HG03342 (cell line): Measurements from ENCODE around the gene EIF2B1.
"Not testable (repeated sequence)": the region's sequence is repeated elsewhere in the genome, so short reads cannot be mapped to it uniquely, and the experiment has no call there.

ENCODE experiments used
- ATAC-seq: cut with Tn5 transposase; IDR thresholded peaks from one replicate; pipeline ENCODE4 v1.9.1; 2021; ENCODE audit warnings: mild to moderate bottlenecking, moderate library complexity; ENCODE audit not compliant: unreplicated experiment

The EIF2B1 gene

DNA sequence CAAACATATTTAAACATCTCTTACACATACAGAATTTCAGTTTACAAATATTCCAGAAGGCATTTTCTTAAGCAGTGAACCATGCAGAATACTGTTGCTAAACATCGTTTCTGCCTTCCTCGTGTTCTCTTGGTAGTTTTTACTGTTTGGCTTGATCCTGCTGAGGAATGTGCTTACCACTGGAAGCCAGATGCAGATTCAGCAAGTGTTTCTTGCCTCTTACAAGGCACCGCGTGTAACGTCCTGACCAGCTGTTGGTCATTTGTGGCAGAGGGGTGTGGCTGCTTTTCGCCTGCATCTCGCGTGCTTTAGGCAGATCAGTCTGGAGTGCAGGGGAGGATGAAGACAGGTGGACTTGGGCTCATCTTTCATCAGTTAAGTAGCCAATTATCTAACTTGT, 12.4 kb downstream of the EIF2B1 start:
- no peak for ATAC-seq

DNA sequence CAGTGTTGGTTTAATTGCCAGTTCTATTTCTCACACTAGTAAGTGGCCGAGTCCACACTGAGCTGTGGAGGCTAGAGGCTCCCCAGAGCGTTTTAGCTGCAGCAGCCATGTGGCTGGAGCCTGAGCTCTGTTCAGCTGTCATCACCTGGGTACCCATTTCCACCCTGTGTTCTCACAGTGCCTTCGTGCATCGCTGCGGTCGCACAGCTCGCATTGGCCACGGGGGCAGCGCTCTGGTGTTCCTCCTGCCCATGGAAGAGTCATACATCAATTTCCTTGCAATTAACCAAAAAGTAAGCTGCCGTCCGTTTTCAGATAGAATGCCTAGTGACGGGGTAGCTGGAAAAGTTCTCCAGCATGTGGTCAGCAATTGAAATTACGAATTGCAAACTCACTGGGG, 15.9 kb downstream of the EIF2B1 start:
- no peak for ATAC-seq

DNA sequence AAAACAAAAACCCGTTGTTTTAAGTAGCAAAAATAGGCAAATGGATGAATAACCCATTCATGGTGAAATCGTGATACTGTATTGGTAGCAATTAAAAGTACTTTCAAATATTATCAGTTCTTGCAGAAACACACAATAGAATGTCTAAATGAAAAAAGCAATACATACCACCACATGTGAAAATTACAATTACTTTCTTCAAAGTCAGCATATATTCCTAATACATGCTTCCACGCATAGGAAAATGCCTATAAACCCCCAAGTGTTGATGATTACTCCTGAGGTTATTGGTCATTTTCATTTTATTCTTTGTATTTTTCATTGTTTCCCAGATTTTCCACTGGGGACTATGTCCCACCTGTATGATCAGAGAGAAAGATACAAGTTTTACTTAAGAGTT, 16.3 kb downstream of the EIF2B1 start:
- no peak for ATAC-seq

DNA sequence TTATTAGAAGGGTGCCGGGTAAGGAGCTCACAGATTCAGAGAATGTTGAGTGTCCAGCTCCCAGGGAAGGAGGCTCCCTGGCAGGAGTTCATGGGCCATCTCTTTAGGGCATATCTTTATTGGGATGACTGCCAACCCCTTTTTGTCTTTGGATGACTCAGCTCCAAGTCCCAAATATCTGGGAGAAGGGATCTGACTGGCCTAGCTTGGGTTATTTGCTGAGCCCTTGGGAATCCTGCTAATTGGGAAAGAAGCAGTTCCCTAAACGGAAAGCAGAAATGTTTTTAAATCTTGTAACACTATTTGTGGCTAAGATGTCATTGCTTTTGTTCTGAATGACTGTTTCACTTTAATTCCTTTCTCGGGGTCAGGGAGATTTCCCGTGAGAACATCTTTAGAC, 19.0 kb downstream of the EIF2B1 start:
- ATAC-seq, result no peak

DNA sequence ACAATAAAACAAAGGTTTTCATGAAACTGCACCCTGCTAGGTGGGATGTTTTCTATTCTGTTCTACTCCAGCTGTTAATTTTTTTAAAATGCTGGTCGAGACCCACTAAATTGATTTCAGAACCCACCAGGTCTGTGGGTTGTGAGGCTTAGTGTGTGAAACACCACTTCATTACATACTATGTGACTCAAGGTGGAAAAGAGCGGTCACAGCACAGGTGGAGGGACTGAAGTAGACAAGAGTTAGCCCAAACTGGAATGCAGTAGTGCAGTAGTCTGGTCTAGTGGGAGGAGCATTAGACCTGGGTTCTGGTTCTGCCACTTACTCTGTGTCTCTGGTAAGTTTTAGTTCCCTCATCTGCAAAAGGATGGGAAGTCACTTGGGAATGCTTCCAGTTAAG, 19.4 kb downstream of the EIF2B1 start:
- ATAC-seq, result no peak

DNA sequence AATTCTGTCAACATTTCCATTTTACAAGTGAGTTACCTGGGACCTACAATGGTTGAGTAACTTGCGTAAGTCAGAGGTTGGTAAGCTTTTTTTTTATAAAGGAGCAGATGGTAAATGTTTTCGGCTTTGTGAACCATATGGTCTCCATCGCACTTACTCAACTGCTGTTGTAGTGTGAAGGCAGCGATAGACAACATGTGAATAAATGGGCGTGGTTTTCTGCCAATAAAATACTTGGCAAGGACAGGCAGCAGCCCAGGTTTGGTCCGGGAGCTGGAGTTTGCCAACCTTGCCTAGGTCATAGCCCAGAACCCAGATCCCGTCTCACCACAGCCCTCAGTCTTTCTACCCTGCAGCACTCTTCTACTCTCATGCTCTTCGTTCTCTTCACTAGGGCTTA, 25.3 kb downstream of the EIF2B1 start:
- ATAC-seq, result no peak

DNA sequence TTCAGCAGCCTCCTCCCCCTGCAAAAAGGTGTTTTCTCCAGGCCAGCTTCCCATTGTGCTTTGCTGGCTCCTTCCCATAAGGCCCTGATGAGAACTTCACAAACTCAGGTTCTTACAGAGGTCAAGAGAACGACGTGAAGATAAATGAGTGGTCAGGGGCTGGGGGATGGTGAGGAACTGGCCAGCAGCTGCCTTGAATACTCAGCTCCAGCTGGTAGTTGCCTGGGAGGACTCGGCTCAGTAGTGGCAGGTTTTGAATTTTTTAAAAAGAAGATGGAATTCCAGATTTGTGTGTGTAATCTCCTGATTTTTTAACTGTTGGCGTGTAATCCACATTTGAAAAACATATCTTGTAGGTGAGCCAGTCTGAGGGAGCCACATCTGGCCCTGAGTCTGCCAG, 25.7 kb downstream of the EIF2B1 start:
- ATAC-seq, result no peak

DNA sequence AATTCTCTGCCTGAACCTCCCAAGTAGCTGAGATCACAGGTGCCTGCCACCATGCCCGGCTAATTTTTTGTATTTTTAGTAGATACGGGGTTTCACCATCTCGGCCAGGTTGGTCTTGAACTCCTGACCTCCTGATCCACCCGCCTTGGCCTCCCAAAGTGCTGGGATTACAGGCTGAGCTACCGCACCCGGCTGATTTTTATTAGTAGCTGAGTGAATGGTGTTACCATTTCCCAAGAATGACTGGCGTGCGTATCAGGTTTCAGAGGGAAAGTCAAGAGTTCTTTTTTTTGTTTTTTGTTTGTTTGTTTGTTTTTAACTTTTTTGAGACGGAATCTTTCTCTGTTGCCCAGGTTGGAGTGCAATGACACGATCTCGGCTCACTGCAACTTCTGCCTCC, 30.0 kb downstream of the EIF2B1 start:
- ATAC-seq, result not testable (repeated sequence)

DNA sequence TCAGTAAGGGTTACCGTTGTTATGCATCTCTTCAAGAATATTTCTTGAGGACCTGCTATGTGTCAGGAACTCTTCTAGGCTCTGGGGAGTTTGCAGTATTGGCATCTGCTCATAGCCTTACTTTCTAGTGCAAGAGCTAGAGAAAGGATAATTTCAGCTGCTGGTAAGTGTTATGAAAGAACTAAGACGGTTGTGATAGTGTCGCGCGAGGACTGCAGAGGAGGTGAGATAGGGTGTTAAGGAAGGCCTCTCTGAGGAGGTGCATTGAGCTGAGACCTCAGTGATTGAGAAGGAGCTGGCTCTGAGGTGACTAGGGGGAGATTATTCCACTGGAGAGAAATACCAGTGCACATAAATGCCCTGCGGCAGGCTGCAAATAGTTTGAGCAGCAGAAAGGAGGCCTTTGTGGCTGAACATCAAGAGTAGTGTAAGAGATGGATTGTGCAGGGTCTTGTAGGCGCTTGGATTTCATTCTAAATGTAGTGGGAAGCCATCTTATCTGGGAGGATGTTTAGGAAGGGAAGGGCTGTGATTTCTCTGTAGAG, 30.8 kb downstream of the EIF2B1 start:
- ATAC-seq, result peak; percentile 14

DNA sequence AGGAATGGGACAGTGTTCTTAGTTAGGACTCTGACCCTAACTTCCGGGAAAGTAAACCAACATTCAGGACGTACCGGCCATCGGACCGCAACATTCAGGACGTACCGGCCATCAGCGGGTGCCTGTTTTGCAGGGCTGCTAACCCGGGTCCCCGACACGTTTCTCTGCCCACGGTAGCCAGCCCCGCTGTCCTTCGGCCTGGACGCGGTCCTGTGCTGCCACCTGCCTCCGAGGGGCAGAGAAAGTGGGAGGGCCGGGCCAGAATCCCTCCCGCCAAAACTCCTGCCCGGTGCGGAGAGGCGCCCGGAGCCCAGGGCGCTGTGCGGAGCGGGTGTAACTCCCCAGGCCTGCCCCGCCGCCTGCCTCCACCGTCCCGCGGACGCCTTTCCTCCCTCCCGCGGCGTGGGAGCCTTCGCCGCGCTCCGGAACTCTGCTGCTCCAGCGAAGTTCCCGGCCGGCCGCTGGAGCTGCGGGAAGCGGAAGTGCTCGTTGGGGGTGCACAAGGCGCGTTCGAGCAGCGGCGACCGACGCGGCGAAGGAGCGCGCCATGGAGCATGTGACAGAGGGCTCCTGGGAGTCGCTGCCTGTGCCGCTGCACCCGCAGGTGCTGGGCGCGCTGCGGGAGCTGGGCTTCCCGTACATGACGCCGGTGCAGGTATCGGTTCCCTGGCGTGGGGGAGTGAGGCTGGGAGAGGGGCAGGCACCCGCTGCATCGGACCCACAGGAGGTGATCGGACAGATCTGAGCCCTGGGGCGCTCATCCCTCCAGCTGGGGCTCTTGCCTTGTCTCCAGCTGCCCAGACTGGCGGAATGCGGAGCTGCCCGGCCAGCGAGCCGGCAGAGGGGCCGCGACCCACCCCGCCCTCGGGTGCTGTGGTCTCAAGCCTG, 31.6 kb downstream of the EIF2B1 start, which contains the start of gene DDX55:
TSS of gene DDX55 (plus strand) at position 498 of the 888 bp plus-strand sequence. CDS start at position 548, 50 bp downstream.
- ATAC-seq, result peak; percentile 78

DNA sequence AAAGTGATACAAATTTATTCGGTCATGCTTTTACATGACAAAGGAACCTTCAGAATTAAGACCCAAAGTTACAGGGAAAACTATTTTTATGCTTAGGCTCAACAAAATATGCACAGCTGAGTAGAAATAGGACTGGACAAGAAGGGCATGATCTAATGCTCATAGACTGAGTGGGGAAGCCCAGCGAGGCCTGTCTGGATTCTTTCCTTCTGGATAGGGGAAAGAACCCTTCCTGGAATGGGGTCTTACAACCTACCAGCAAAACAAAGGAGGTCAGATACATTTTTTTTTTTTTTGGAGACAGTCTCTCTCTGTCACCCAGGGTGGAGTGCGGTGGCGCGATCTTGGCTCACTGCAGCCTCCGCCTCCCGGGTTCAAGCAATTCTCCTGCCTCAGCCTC, 33.8 kb downstream of the EIF2B1 start:
- no peak for ATAC-seq

DNA sequence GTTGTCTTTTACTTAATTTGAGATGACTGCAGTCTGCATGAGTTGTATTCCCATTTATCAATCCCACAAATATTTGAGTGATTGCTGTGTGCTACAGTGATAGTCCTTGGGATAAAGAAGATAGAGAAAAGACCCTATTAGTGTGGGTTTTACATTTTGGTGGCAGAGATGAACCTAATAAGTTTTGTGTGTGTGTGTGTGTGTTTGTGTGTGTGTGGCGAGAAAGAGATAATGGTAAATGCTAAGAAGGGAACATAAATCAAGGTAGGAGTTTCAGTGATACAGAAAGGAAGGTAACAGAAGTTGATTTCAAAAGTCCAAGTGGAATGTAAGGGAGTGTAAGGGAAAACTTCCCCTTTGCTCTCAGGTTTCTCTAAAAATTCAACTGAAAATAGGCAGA, 34.2 kb downstream of the EIF2B1 start:
- ATAC-seq, result no peak

DNA sequence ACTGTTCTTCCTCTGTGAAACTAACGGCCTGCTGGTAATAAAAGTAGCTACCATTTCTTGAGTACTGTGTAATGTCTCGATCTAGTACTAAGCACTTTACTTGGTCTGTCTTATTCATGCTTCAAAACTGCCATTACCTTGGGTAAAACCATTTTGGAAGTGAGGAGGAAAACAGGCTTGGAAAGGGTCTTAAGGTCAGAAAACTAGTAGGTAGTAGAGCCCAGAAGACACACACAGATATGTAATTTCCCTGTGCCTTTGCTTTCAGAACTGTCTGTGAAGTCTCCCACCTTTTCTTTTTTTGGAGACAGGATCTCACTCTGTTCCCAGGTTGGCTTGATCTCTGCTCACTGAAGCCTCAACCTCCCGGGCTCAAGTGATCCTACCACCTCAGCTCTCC, 35.0 kb downstream of the EIF2B1 start:
- ATAC-seq, result no peak

DNA sequence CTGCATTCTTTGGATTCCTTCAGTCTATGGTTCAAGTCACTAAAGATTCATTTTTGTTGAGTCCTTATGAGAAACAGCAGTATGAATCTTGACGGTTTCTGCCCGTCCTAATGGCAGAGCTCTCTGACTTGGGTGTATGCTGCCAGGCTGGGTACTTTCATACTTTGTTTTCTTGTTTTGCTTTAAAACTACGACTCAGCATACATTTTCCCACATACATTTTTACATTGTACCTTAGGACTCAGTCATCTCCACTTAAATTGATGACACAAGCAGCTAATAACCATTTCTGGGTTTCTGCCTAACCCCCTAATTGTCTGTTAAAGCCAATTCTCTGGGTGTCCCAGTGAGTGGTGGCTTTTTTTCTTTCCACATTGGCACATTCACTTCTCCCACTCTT, 36.4 kb downstream of the EIF2B1 start:
- no peak for ATAC-seq

DNA sequence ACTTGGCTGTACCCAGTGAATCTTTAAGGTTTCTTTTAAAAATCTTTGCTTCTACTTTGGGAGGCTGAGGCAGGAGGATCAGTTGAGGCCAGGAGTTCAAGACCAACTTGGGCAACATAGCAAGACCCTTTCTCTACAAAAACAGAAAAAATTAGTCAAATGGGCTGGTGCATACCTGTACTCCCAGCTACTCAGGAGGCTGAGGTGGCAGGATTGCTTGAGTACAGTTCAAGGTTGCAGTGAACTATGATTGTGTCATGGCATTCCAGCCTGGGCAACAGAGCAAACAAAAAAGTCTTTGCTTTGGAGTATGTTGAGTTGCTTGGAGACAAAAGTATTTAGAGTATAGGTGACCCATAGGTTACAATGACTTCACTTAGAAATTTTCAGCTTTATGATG, 37.8 kb downstream of the EIF2B1 start:
- ATAC-seq, result no peak

DNA sequence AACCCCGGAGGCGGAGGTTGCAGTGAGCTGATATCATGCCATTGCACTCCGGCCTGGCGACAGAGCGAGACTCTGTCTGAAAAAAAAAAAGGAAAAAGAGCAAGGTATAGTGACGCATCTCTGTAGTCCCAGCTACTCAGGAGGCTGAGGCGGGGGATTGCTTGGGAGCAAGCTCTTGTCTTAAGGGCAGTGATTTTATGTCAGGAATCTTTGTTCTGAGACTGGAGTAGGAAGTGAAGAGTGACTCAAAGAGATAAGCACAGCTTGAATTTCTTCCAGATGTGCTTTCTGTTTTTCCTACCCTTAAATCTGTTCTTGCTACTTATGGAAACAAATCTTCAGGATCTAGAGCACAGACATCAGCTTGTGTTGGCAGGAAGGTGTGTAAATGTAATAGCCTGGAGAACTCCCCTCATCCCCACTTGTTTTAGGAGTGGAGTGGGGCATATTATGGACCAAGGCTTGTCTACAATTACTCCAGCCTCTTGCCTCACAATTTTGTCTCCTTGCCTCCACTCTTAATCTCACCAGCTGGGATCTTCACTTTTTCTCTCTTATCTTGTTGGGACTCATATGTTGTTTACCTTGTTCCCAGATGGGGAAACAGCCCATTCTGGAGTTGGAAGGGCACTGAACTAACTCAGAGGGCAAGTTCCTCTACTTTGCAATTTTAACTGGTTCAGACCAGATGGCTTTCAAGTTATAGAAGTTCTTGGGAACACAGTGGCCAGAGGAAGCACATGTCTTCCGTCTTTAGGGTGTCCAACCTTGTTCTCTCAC, 41.6 kb downstream of the EIF2B1 start:
- ATAC-seq, result no peak

DNA sequence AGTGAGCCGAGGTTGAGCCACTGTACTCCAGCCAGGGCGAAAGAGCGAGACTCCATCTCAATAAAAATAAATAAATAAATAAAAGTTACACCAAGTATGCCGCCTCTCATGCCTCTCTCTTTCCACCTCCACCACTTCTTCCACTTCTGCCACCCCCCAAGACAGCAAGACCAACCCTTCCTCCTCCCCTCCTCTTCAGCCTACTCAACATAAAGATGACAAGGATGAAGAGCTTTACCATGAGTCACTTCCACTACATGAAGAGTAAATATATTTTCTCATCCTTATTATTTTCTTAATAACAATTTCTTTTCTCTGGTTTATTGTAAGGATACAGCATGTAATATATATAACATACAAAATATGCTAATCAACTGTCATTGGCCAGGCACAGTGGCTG, 52.7 kb downstream of the EIF2B1 start:
- ATAC-seq, result no peak

DNA sequence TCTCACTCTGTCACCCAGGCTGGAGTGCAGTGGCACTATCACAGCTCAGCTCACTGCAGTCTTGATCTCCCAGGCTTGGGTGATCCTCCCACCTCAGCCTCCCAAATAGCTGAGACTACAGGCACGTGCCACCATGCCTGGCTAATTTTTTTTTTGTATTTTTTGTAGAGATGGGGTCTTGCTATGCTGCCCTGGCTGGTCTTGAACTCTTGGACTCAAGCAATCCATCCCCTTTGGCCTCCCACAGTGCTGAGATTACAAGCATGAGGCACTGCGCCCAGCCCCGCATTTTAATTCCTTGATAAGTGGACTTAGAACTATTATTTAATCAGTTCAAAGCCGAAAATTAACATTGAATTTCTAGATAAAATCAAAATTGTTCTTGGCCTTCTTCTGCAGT, 54.7 kb downstream of the EIF2B1 start:
- ATAC-seq, result not testable (repeated sequence)

DNA sequence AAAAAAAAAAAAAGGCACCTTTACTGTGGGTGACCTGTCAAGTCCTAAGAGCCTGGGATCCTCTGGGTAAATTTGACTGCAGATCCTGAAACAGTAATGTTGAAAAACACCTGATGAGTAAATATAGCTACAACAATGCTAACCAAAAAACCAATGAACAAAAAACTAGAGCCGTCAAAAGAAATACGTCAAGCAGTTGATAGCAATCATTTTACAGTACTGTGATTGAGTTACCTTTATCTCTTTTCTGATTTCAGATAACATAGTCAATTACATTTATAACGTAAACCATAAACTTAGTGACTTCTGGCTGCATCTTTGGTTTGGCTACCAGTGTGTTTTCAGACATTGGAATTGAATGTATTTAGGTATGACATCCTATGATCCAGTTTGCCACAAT, 55.2 kb downstream of the EIF2B1 start:
- no peak for ATAC-seq

DNA sequence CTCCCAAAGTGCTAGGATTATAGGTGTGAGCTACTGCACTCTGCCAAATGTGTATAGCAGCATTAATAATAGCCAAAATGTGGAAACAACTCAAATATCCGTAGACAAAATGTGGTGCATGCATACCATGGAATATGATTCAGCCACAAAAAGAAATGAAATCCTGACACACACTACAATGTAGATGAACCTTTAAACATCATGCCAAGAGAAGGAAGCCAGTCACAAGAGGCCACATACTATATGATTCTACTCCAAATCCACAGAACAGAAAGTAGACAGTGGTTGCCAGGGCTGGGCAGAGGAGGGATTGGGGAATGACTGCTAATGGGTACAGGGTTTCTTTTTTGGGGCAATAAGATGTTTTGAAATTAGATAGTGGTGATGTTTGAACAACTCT, 56.9 kb downstream of the EIF2B1 start:
- ATAC-seq, result no peak

DNA sequence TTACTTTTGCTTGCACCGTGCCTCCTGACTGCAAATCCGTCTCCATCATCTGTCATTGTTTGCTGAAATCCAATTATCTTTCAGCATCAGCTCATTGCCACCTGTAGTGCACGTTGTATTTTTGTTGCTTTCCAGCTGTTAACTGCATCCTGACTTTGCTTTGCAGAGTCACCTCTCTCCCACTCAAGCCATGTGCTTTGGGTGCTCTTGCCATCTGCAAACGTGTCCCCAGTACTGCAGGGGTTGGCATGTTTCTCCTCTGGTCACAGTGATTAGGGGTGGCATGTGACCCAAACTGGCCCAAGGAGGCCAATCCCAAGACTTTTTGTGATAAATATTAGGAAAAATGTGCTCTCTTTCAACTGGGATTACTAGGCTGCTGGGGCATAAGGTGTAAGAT, 59.6 kb downstream of the EIF2B1 start:
- no peak for ATAC-seq

DNA sequence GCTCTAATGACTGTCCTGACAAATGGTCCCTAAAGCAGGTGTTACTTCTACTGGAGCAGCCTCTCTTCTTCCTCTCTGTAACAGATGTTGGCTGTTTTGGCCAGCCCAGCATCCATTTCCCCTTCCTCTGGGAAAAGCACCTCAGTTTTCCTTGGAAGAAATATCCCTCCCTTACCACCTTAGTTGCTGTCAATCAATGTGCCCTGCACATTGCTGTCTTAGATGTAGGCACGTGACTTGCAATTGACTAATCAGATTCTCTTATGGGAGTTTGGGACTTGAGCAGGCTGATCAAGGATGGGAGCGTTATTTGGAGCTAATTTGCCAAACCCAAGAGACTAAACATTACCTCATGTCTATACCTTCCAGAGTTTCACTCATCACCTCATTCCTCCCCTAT, 61.1 kb downstream of the EIF2B1 start:
- ATAC-seq, result no peak
